HG03025 (cell line): Measurements from ENCODE around the gene MED14.

Experiments
- ATAC-seq: cut with Tn5 transposase; IDR thresholded peaks from one replicate; pipeline ENCODE4 v1.9.1; 2021; ENCODE audit warnings: mild to moderate bottlenecking, moderate library complexity; ENCODE audit not compliant: unreplicated experiment, low FRiP score

The MED14 gene

GRCh38 chrX:40617566-40617965 is 117.8 kb downstream of the MED14 start:
- ATAC-seq, result no peak

- no peak for ATAC-seq
Observed at GRCh38 chrX:40615976-40616375, 119.4 kb downstream of the MED14 start.

DNA sequence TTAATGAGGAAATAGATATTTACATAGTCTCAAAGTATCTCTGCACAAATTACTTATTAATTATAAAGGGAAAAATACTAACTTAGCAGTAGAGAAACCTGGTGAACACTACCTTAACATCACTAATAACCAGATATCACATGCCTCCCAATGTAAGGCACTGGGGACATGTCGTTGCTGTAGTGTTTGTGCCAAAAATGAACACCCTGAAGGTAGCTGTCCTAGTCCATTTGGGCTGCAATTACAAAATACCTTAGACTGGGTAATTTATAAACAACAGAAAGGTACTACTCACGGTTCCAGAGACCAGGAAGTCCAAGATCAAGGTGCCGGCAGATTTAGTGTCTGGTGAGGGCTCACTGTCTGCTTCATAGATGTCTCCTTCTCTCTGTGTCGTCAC is 122.8 kb downstream of the MED14 start:
- no peak for ATAC-seq

DNA sequence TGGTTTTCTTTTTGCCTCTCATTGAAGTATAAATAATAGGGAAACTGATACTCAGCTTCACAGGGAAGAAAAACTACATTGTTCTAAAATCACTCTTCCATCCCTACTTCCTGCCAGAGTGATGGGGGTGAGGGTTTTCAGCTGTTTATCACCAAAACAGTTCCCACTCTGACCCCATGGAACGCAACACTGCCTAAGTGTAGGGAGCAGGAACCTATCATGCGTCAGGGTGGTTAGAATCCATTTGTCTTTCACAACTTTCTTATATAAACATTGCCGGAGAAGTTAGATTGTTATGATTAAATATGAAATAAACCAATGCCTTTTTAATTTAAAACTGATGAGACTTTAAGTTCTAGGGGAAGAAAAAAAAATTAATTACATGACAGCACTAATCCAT is 128.0 kb downstream of the MED14 start:
- ATAC-seq, result no peak

- no peak for ATAC-seq
Observed at GRCh38 chrX:40603446-40603845, 131.9 kb downstream of the MED14 start.
